K562 (cell line): ENCODE data around the gene SLC30A3. TPM values are rescaled to one million over a fixed set of nuclear protein-coding genes. Genes with fewer than 3 reads are reported as not detected.

Source experiments
- ATAC-seq: fragments of 200-7000 bp; cut with Tn5 transposase; 3 replicates; pipeline ENCODE4 v1.9.1; 2020; ENCODE audit warnings: moderate library complexity
- BruUV-seq: library from RNA; stranded (reverse); fragments of 400-500 nt; replicated peaks from 2 replicates; lab custom pipeline; 2021; lab: Mats Ljungman, UMichigan
- CTCF ChIA-PET: fragments of 300-600 bp; formaldehyde crosslinking; extraction: SDS; loops from one replicate; lab custom pipeline; 2021; ENCODE audit warnings: low intra/inter-chr PET ratio; lab: Yijun Ruan, JAX
- POLR2A ChIA-PET: fragments of 300-600, 350-650 bp; sonication (Branson Sonifier 250); formaldehyde crosslinking; extraction: SDS; loops from one replicate; lab custom pipeline; 2021; ENCODE audit warnings: antibody characterized with exemption, inconsistent platforms; lab: Yijun Ruan, JAX
- DNase-seq, 4 experiments: peaks; one replicate each; pipeline versions ENCODE4 v3.0.0 to v3.0.0-alpha.2; 2011 to 2018; ENCODE audit warnings: low spot score in 3 of 4, mixed read lengths in 3 of 4; ENCODE audit errors: extremely low read depth in 1 of 4
- FAIRE-seq: peaks from 2 replicates; lab custom pipeline; 2011; peaks lifted over from hg19 to GRCh38; lab: Jason Lieb, UNC
- H2AFZ ChIP-seq: 2 replicates; pipeline ENCODE4 v1.6.0; 2011; ENCODE audit warnings: low read depth, low read length, control low read depth, inconsistent platforms
- H3K27ac ChIP-seq: fragments of 200-600 bp; 3 replicates; pipeline ENCODE4 v1.8.0; 2011; ENCODE audit warnings: low read depth, mild to moderate bottlenecking, control low read depth, inconsistent platforms, low read length, moderate library complexity, mixed read lengths; ENCODE audit errors: extremely low read depth
- H3K27me3 ChIP-seq, 2 experiments: fragments of 300-600 bp in 1 of 2; 2 replicates in 1 of 2; 3 replicates in 1 of 2; pipeline versions ENCODE4 v1.6.0 to v1.8.0; 2011; ENCODE audit warnings: inconsistent platforms in 2 of 2, low read length in 2 of 2, mild to moderate bottlenecking in 1 of 2, mixed read lengths in 1 of 2, moderate library complexity in 1 of 2; ENCODE audit not compliant: control insufficient read depth in 2 of 2, insufficient read depth in 2 of 2
- H3K36me3 ChIP-seq: fragments of 300-600 bp; 3 replicates; pipeline ENCODE4 v1.8.0; 2011; ENCODE audit warnings: mild to moderate bottlenecking, low read length, inconsistent platforms; ENCODE audit not compliant: control insufficient read depth, insufficient read depth
- H3K4me1 ChIP-seq, 2 experiments: fragments of 200-600 bp in 1 of 2; replicated peaks in 1 of 2; 2 replicates in 1 of 2; 3 replicates in 1 of 2; pipeline versions ENCODE4 v1.5.1 to v1.8.0; 2011; ENCODE audit warnings: inconsistent platforms in 2 of 2, low read length in 2 of 2, mild to moderate bottlenecking in 1 of 2, mixed read lengths in 1 of 2, moderate library complexity in 1 of 2; ENCODE audit not compliant: control insufficient read depth in 2 of 2, insufficient read depth in 2 of 2
- H3K4me2 ChIP-seq: 2 replicates; pipeline ENCODE4 v1.6.1; 2011; ENCODE audit warnings: low read length, control low read depth, inconsistent platforms, mixed read lengths; ENCODE audit not compliant: insufficient read depth
- H3K4me3 ChIP-seq: fragments of 200-600 bp; sonication (generic), shearing (Covaris generic); 2 replicates; pipeline ENCODE4 v1.5.1; 2016; ENCODE audit warnings: control low read depth, inconsistent platforms
- H3K79me2 ChIP-seq: fragments of 200-600 bp; 3 replicates; pipeline ENCODE4 v1.8.0; 2011; ENCODE audit warnings: low read length, inconsistent platforms; ENCODE audit not compliant: control insufficient read depth, insufficient read depth
- H3K9ac ChIP-seq, 2 experiments: 2 replicates each; pipeline versions ENCODE4 v1.6.0 to v1.6.1; 2011; ENCODE audit warnings: low read depth in 2 of 2, low read length in 2 of 2, control low read depth in 1 of 2, inconsistent platforms in 1 of 2, mild to moderate bottlenecking in 1 of 2, mixed read lengths in 1 of 2; ENCODE audit not compliant: insufficient read depth in 1 of 2
- H3K9me1 ChIP-seq: one replicate; pipeline ENCODE4 v1.6.0; 2011; ENCODE audit warnings: inconsistent platforms, mild to moderate bottlenecking, low read length, moderate library complexity; ENCODE audit not compliant: control insufficient read depth, insufficient read depth
- H3K9me3 ChIP-seq: replicated peaks from 2 replicates; pipeline ENCODE4 v1.5.1; 2011; ENCODE audit warnings: low read depth, low read length, inconsistent platforms; ENCODE audit not compliant: control insufficient read depth, insufficient read depth
- H4K20me1 ChIP-seq: replicated peaks from 2 replicates; pipeline ENCODE4 v1.6.1; 2011; ENCODE audit warnings: low read length, inconsistent platforms, mixed read lengths; ENCODE audit not compliant: control insufficient read depth, insufficient read depth
- MYNN ChIP-seq, 2 experiments: sonication (generic); formaldehyde crosslinking in 1 of 2; IDR thresholded peaks; 2 replicates each; pipeline versions ENCODE4 v1.5.0 to v1.6.1; 2016 to 2020; ENCODE audit warnings: antibody characterized with exemption in 1 of 2, missing genetic modification reagents in 1 of 2
- ZFP36 ChIP-seq: fragments of 150-350 bp; IDR thresholded peaks from 2 replicates; pipeline ENCODE4 v1.6.1; 2018; ENCODE audit warnings: low read length, low read depth; ENCODE audit not compliant: partially characterized antibody
- WGBS: fragments of 100-300 bp; shearing (Covaris generic); methylation state at CpG from one replicate; pipeline ENCODE4 v1.1.6; 2016; ENCODE audit warnings: low coverage, mixed read lengths; ENCODE audit not compliant: insufficient coverage; ENCODE audit errors: missing lambda C conversion rate; 5-methylcytosine and 5-hydroxymethylcytosine counted together
- in situ Hi-C: fragments of 300-500 bp; cut with MboI; formaldehyde crosslinking; loops from 4 replicates; pipeline ENCODE4 v1.15.0; 2018; ENCODE audit warnings: inconsistent platforms, mixed read lengths
- intact Hi-C: fragments of 100-400 bp; cut with micrococcal nuclease; formaldehyde crosslinking; loops from 2 replicates; pipeline ENCODE4 v1.14.2; 2022
- polyA plus RNA-seq, 8 experiments: library from polyadenylated mRNA; depleted of rRNA in 4 of 8; stranded (reverse) in 5 of 8; unstranded in 3 of 8; fragments of >200 nt; fragmentation: Nextera tagmentation in 2 of 8; fragmentation: Illumina TruSeq in 1 of 8; extraction: Ambion mirVana in 2 of 8; extraction: Trizol in 1 of 8; gene quantifications; 2 replicates each; pipeline versions ENCODE4 v1.2.1 to v1.2.3, GENCODE V29; 2011 to 2014; ENCODE audit warnings: inconsistent platforms in 1 of 8, missing spikeins in 1 of 8
- total RNA-seq, 7 experiments: library from RNA; depleted of rRNA in 6 of 7; stranded (reverse); fragments of >200 nt in 6 of 7; fragmentation: Illumina TruSeq in 2 of 7; extraction: Trizol in 2 of 7; gene quantifications; 2 replicates each; pipeline versions ENCODE4 v1.2.1 to v1.2.3, GENCODE V29; 2011 to 2021; ENCODE audit warnings: low replicate concordance in 1 of 7

SLC30A3 gene
- total and polyA plus RNA-seq, 9 of the 15 experiments (the other 6 are each of a cell fraction or from before 2014, with no cell fraction given) = 0.03 to 2.7 (median 0.89) TPM; not detected in 1

- Histone ChIP-seq H3K9me3 (no peaks in the 10 kb centered on the region; the same call in 1 of the 2 replicates), H3K27ac (no peak overlapping the region), H3K4me2 (no peak overlapping the region), H3K9ac (no peak overlapping the region; a peak in 1 of 4 replicates), H3K9me1 (no peaks in the 10 kb centered on the region), H3K4me3 (no peak overlapping the region), H2AFZ (no peak overlapping the region), H3K36me3 (no peaks in the 10 kb centered on the region), H4K20me1 (no peaks in the 10 kb centered on the region), H3K4me1 (peaks cover 0 to 35% of the 10 kb centered on the region in 2 experiments; a peak in 3 of 5 replicates), H3K27me3 (peaks cover 34 to 43% of the 10 kb centered on the region in 2 experiments; a peak in 4 of 5 replicates), H3K79me2 (no peaks in the 10 kb centered on the region)
- FAIRE-seq = no peak
- intact Hi-C loops (no loop called here), in situ Hi-C loops (no loop called here)
- no peak for ATAC-seq
- ChIA-PET CTCF (no interaction called here), POLR2A (interaction anchor here (0.7 kb wide), 1 partner anchor 22 kb away, joined by 3 read pairs; no protein-coding TSS in a partner anchor)
- no peak for DNase-seq
- BruUV-seq = no TSS peak
- peak; percentile 77 for TF ChIP-seq ZFP36
- TF ChIP-seq MYNN (IDR thresholded peaks at IDR 0.05) = no peak
- no peak for TF ChIP-seq MYNN (CRISPR knock-in tag; IDR thresholded peaks at IDR 0.05)
- 37% methylated on average over 26 of the region's 38 CpGs for WGBS
Observed at GRCh38 chr2:27264253-27264752, 1.5 kb upstream of the SLC30A3 start.
